ENCODE measurements around the gene AHSP. TPM values are rescaled to one million over a fixed set of nuclear protein-coding genes. Genes with fewer than 3 reads are reported as not detected.

The AHSP gene
- total RNA-seq: 1 to 10 TPM in 1 of 2 donors, not detected in 1; 1.9 TPM
- polyA plus RNA-seq (ENCODE audit: insufficient read depth, low read depth, low replicate concordance): 5.6 TPM
- long read RNA-seq, donor 1, transcript AHSP-201 (3 exons, 524 nt): major isoform, 5 of 5 reads
- long read RNA-seq, donor 1, partial matches to known transcripts: 0 of 5 reads
- long read RNA-seq, donor 1, other reads (novel, unspliced or antisense): 0 of 5 reads
- long read RNA-seq, donor 2, partial matches to known transcripts: 0 of 2 reads
- long read RNA-seq, donor 2, other reads (novel, unspliced or antisense): 0 of 2 reads

GRCh38 chr16:31527734-31528274 is at the start of gene AHSP:
TSS of gene AHSP (plus strand) at chr16:31527900. CDS start at chr16:31528140, 240 bp downstream.
- Histone ChIP-seq H3K36me3 (ENCODE audit: low read depth, missing control alignments) (no peaks in the 10 kb centered on the region), H3K9me3 (no peaks in the 10 kb centered on the region), H3K4me1 (peaks cover 9% of the 10 kb centered on the region), H3K27me3 (no peaks in the 10 kb centered on the region), H3K4me3 (peak within 1 kb of the TSS in 1 of 2 donors; percentile 53), H3K27ac (no peak within 1 kb of the TSS)
- WGBS, 2 donors: 29 to 53% methylated on average over 6 of the region's 6 CpGs
- no peak for TF ChIP-seq POLR2A (IDR thresholded peaks at IDR 0.05)
- TF ChIP-seq CTCF (IDR thresholded peaks at IDR 0.05): no peak
- DNase-seq: no peak
- intact Hi-C loops (cut with DNase I; ENCODE audit: low total_unique reads): no loop called here

- Histone ChIP-seq H3K9me3 (no peaks in the 10 kb centered on the region), H3K4me1 (peaks cover 8% of the 10 kb centered on the region), H3K27me3 (no peaks in the 10 kb centered on the region), H3K36me3 (ENCODE audit: low read depth, missing control alignments) (no peaks in the 10 kb centered on the region), H3K4me3 (no peak overlapping the region), H3K27ac (no peak overlapping the region)
- 87 to 92% methylated on average over 3 of the region's 3 CpGs for WGBS, 2 donors
- TF ChIP-seq POLR2A (IDR thresholded peaks at IDR 0.05) (no peak), CTCF (IDR thresholded peaks at IDR 0.05) (no peak)
- intact Hi-C loops (cut with DNase I; ENCODE audit: low total_unique reads): no loop called here
- no peak for DNase-seq
These were observed 48.7 kb upstream of the AHSP start for GRCh38 chr16:31478956-31479355.

GRCh38 chr16:31479751-31480150 is 47.9 kb upstream of the AHSP start:
- no peaks in the 10 kb centered on the region for H3K27me3 ChIP-seq
- no peaks in the 10 kb centered on the region for H3K36me3 ChIP-seq (ENCODE audit: low read depth, missing control alignments)
- H3K4me3 ChIP-seq: no peak overlapping the region
- peaks cover 7% of the 10 kb centered on the region for H3K4me1 ChIP-seq
- WGBS, 2 donors: 85 to 93% methylated on average over 9 of the region's 9 CpGs
- no peak for TF ChIP-seq POLR2A (IDR thresholded peaks at IDR 0.05)
- TF ChIP-seq CTCF (IDR thresholded peaks at IDR 0.05): no peak
- DNase-seq: no peak
- H3K9me3 ChIP-seq: no peaks in the 10 kb centered on the region
- intact Hi-C loops (cut with DNase I; ENCODE audit: low total_unique reads): no loop called here
- no peak overlapping the region for H3K27ac ChIP-seq

GRCh38 chr16:31480851-31481536 is 46.7 kb upstream of the AHSP start:
- Histone ChIP-seq H3K4me1 (peaks cover 7% of the 10 kb centered on the region), H3K4me3 (no peak overlapping the region), H3K9me3 (no peaks in the 10 kb centered on the region), H3K27ac (no peak overlapping the region), H3K27me3 (no peaks in the 10 kb centered on the region), H3K36me3 (ENCODE audit: low read depth, missing control alignments) (no peaks in the 10 kb centered on the region)
- no peak for DNase-seq
- no peak for TF ChIP-seq POLR2A (IDR thresholded peaks at IDR 0.05)
- TF ChIP-seq CTCF (IDR thresholded peaks at IDR 0.05): no peak
- 25 to 26% methylated on average over 7 of the region's 7 CpGs for WGBS, 2 donors
- intact Hi-C loops (cut with DNase I; ENCODE audit: low total_unique reads): no loop called here

Data from testis (tissue), 5 donors.